Duodenal mucosa (tissue), 2 donors: ENCODE measurements around the gene CREB3L1.

Experiments used
- H3K27ac ChIP-seq: one replicate; pipeline ENCODE4 v1.7.0; 2013; ENCODE audit warnings: low read depth, low read length
- H3K27me3 ChIP-seq, 2 donors: one replicate each; pipeline ENCODE4 v1.7.0; 2013; ENCODE audit warnings: low read length in 2 of 2, control low read depth in 1 of 2; ENCODE audit not compliant: insufficient read depth in 2 of 2, control insufficient read depth in 1 of 2
- H3K36me3 ChIP-seq, 2 donors: one replicate each; pipeline ENCODE4 v1.7.0; 2013; ENCODE audit warnings: low read length in 2 of 2, control low read depth in 1 of 2; ENCODE audit not compliant: insufficient read depth in 2 of 2, control insufficient read depth in 1 of 2
- H3K4me1 ChIP-seq, 2 donors: one replicate each; pipeline ENCODE4 v1.7.0; 2013; ENCODE audit warnings: low read length in 2 of 2, control low read depth in 1 of 2; ENCODE audit not compliant: insufficient read depth in 2 of 2, control insufficient read depth in 1 of 2
- H3K4me3 ChIP-seq, 2 donors: one replicate each; pipeline ENCODE4 v1.7.0; 2013; ENCODE audit warnings: low read length in 2 of 2, low read depth in 1 of 2
- H3K9ac ChIP-seq, 2 donors: one replicate each; pipeline ENCODE4 v1.7.0; 2013; ENCODE audit warnings: low read length in 2 of 2, low read depth in 1 of 2
- H3K9me3 ChIP-seq, 2 donors: one replicate each; pipeline ENCODE4 v1.7.0; 2013; ENCODE audit warnings: low read length in 2 of 2, control low read depth in 1 of 2; ENCODE audit not compliant: control insufficient read depth in 1 of 2

CREB3L1 gene

GRCh38 chr11:46248289-46249102 is 29.0 kb upstream of the CREB3L1 start:
- H3K9me3 ChIP-seq: no peaks in the 10 kb centered on the region
- peaks cover 35 to 41% of the 10 kb centered on the region in 2 donors for H3K4me1 ChIP-seq
- no peak overlapping the region for H3K9ac ChIP-seq
- H3K27ac ChIP-seq: no peak overlapping the region
- H3K36me3 ChIP-seq: no peaks in the 10 kb centered on the region
- H3K4me3 ChIP-seq: no peak overlapping the region
- H3K27me3 ChIP-seq: no peaks in the 10 kb centered on the region

GRCh38 chr11:46249103-46249937 is 28.1 kb upstream of the CREB3L1 start:
- peaks cover 38 to 49% of the 10 kb centered on the region in 2 donors for H3K4me1 ChIP-seq

GRCh38 chr11:46249938-46250744 is 27.3 kb upstream of the CREB3L1 start:
- Histone ChIP-seq H3K27me3 (no peaks in the 10 kb centered on the region), H3K36me3 (no peaks in the 10 kb centered on the region), H3K4me3 (no peak overlapping the region), H3K9ac (no peak overlapping the region), H3K27ac (no peak overlapping the region), H3K4me1 (peaks cover 38 to 49% of the 10 kb centered on the region in 2 donors), H3K9me3 (no peaks in the 10 kb centered on the region)

More at GRCh38 chr11:46249103-46249937, 28.1 kb upstream of the CREB3L1 start:
- Histone ChIP-seq H3K4me3 (no peak overlapping the region), H3K27me3 (no peaks in the 10 kb centered on the region), H3K27ac (no peak overlapping the region), H3K9ac (no peak overlapping the region), H3K36me3 (no peaks in the 10 kb centered on the region), H3K9me3 (no peaks in the 10 kb centered on the region)

GRCh38 chr11:46250745-46251052 is 26.8 kb upstream of the CREB3L1 start:
- H3K4me1 ChIP-seq: peaks cover 38 to 49% of the 10 kb centered on the region in 2 donors
- H3K27ac ChIP-seq: no peak overlapping the region
- no peak overlapping the region for H3K9ac ChIP-seq
- no peak overlapping the region for H3K4me3 ChIP-seq
- H3K9me3 ChIP-seq: no peaks in the 10 kb centered on the region
- no peaks in the 10 kb centered on the region for H3K27me3 ChIP-seq
- H3K36me3 ChIP-seq: no peaks in the 10 kb centered on the region

GRCh38 chr11:46251954-46252353 is 25.5 kb upstream of the CREB3L1 start:
- peaks cover 38 to 49% of the 10 kb centered on the region in 2 donors for H3K4me1 ChIP-seq
- H3K4me3 ChIP-seq: no peak overlapping the region
- H3K9me3 ChIP-seq: no peaks in the 10 kb centered on the region
- no peaks in the 10 kb centered on the region for H3K36me3 ChIP-seq
- H3K9ac ChIP-seq: peak overlapping the region in 1 of 2 donors; percentile 20
- H3K27ac ChIP-seq: no peak overlapping the region
- H3K27me3 ChIP-seq: no peaks in the 10 kb centered on the region

- Histone ChIP-seq H3K27ac (no peak overlapping the region), H3K4me1 (peaks cover 38 to 49% of the 10 kb centered on the region in 2 donors), H3K27me3 (no peaks in the 10 kb centered on the region), H3K4me3 (no peak overlapping the region), H3K36me3 (no peaks in the 10 kb centered on the region), H3K9ac (no peak overlapping the region), H3K9me3 (no peaks in the 10 kb centered on the region)
These were observed 25.0 kb upstream of the CREB3L1 start for GRCh38 chr11:46252373-46252914.

- H3K9ac ChIP-seq: no peak overlapping the region
- no peaks in the 10 kb centered on the region for H3K36me3 ChIP-seq
- H3K4me3 ChIP-seq: no peak overlapping the region
- H3K27me3 ChIP-seq: no peaks in the 10 kb centered on the region
- H3K9me3 ChIP-seq: no peaks in the 10 kb centered on the region
- H3K4me1 ChIP-seq: peaks cover 38 to 49% of the 10 kb centered on the region in 2 donors
- peak overlapping the region; percentile 10 for H3K27ac ChIP-seq
These were observed 24.0 kb upstream of the CREB3L1 start for GRCh38 chr11:46253258-46254132.

- no peak overlapping the region for H3K4me3 ChIP-seq
- H3K27ac ChIP-seq: no peak overlapping the region
- H3K4me1 ChIP-seq: peaks cover 38 to 49% of the 10 kb centered on the region in 2 donors
- no peaks in the 10 kb centered on the region for H3K27me3 ChIP-seq
- no peak overlapping the region for H3K9ac ChIP-seq
- no peaks in the 10 kb centered on the region for H3K36me3 ChIP-seq
- no peaks in the 10 kb centered on the region for H3K9me3 ChIP-seq
These were observed 23.4 kb upstream of the CREB3L1 start for GRCh38 chr11:46254133-46254491.

GRCh38 chr11:46256540-46257001 is 20.9 kb upstream of the CREB3L1 start:
- Histone ChIP-seq H3K9ac (no peak overlapping the region), H3K36me3 (no peaks in the 10 kb centered on the region), H3K9me3 (no peaks in the 10 kb centered on the region), H3K4me3 (no peak overlapping the region), H3K4me1 (peaks cover 17 to 24% of the 10 kb centered on the region in 2 donors), H3K27ac (no peak overlapping the region), H3K27me3 (no peaks in the 10 kb centered on the region)
